Hepatocyte (in vitro differentiated cells): Measurements from ENCODE around the gene CYP4Z1. TPM values are rescaled to one million over a fixed set of nuclear protein-coding genes. Genes with fewer than 3 reads are reported as not detected.

Source experiments
- DNase-seq: peaks from one replicate; pipeline ENCODE4 v3.0.0-alpha.2; 2016; ENCODE audit warnings: low spot score
- H2AFZ ChIP-seq: fragments of 200-600 bp; sonication (generic); 2 replicates; pipeline ENCODE4 v1.6.0; 2016; ENCODE audit warnings: antibody characterized with exemption, mild to moderate bottlenecking
- H3K27ac ChIP-seq: fragments of 200-600 bp; sonication (generic); 2 replicates; pipeline ENCODE4 v1.5.1; 2016; ENCODE audit warnings: mild to moderate bottlenecking
- H3K27me3 ChIP-seq: fragments of 200-600 bp; sonication (generic); 2 replicates; pipeline ENCODE4 v1.6.1; 2016
- H3K36me3 ChIP-seq: fragments of 200-600 bp; sonication (generic); replicated peaks from 2 replicates; pipeline ENCODE4 v1.5.1; 2016; ENCODE audit warnings: low read depth; ENCODE audit not compliant: insufficient read depth
- H3K4me1 ChIP-seq: fragments of 200-600 bp; sonication (generic); 2 replicates; pipeline ENCODE4 v1.5.1; 2016; ENCODE audit warnings: mild to moderate bottlenecking, moderate library complexity; ENCODE audit not compliant: insufficient read depth
- H3K4me2 ChIP-seq: fragments of 200-600 bp; sonication (generic); 2 replicates; pipeline ENCODE4 v1.6.0; 2016
- H3K4me3 ChIP-seq: fragments of 200-600 bp; sonication (generic); 2 replicates; pipeline ENCODE4 v1.5.1; 2016; ENCODE audit warnings: mild to moderate bottlenecking
- H3K79me2 ChIP-seq: fragments of 200-600 bp; sonication (generic); 2 replicates; pipeline ENCODE4 v1.6.0; 2017; ENCODE audit warnings: mild to moderate bottlenecking
- H3K9me2 ChIP-seq: fragments of 200-600 bp; sonication (generic); replicated peaks from 2 replicates; pipeline ENCODE4 v1.6.0; 2017; ENCODE audit warnings: mild to moderate bottlenecking; ENCODE audit not compliant: insufficient read depth
- H3K9me3 ChIP-seq: fragments of 200-600 bp; sonication (generic); 2 replicates; pipeline ENCODE4 v1.5.1; 2016; ENCODE audit warnings: low read depth, mild to moderate bottlenecking
- H4K20me1 ChIP-seq: fragments of 200-600 bp; sonication (generic); 2 replicates; pipeline ENCODE4 v1.6.0; 2016; ENCODE audit warnings: mild to moderate bottlenecking; ENCODE audit not compliant: insufficient read depth, poor library complexity, severe bottlenecking
- EZH2 ChIP-seq: fragments of 200-600 bp; sonication (generic); IDR thresholded peaks from 2 replicates; pipeline ENCODE4 v1.6.1; 2016; ENCODE audit warnings: antibody characterized with exemption, mild to moderate bottlenecking, borderline replicate concordance
- EZH2phosphoT487 ChIP-seq: fragments of 200-600 bp; sonication (generic); IDR thresholded peaks from one replicate; pipeline ENCODE4 v1.6.1; 2018; ENCODE audit warnings: antibody characterized with exemption, mild to moderate bottlenecking, low read depth, moderate library complexity; ENCODE audit not compliant: unreplicated experiment, severe bottlenecking
- WGBS: methylation state at CpG from one replicate; pipeline ENCODE4 v1.1.6; 2016; ENCODE audit warnings: low lambda C conversion rate; ENCODE audit errors: missing lambda C conversion rate; 5-methylcytosine and 5-hydroxymethylcytosine counted together
- polyA plus RNA-seq: library from polyadenylated mRNA; unstranded; fragments of >200 nt; fragmentation: Nextera tagmentation; extraction: Ambion mirVana; gene quantifications from 2 replicates; pipeline ENCODE4 v1.2.1, GENCODE V29; 2016
- total RNA-seq: library from RNA; depleted of rRNA; stranded (reverse); fragments of >200 nt; gene quantifications from 2 replicates; pipeline ENCODE4 v1.2.3, GENCODE V29; 2014
- TF ChIP-seq, protein P1 (sequence below): fragments of 200-600 bp; sonication (generic); IDR thresholded peaks from 2 replicates; pipeline ENCODE4 v1.5.1; 2016; ENCODE audit warnings: antibody characterized with exemption, mild to moderate bottlenecking; ENCODE audit not compliant: poor library complexity

The CYP4Z1 gene, protein sequence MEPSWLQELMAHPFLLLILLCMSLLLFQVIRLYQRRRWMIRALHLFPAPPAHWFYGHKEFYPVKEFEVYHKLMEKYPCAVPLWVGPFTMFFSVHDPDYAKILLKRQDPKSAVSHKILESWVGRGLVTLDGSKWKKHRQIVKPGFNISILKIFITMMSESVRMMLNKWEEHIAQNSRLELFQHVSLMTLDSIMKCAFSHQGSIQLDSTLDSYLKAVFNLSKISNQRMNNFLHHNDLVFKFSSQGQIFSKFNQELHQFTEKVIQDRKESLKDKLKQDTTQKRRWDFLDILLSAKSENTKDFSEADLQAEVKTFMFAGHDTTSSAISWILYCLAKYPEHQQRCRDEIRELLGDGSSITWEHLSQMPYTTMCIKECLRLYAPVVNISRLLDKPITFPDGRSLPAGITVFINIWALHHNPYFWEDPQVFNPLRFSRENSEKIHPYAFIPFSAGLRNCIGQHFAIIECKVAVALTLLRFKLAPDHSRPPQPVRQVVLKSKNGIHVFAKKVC
- total RNA-seq, result 0.52 TPM in 1 of 2 replicates, not detected in the other
- 0.66 TPM in 1 of 2 replicates, not detected in the other for polyA plus RNA-seq

DNA sequence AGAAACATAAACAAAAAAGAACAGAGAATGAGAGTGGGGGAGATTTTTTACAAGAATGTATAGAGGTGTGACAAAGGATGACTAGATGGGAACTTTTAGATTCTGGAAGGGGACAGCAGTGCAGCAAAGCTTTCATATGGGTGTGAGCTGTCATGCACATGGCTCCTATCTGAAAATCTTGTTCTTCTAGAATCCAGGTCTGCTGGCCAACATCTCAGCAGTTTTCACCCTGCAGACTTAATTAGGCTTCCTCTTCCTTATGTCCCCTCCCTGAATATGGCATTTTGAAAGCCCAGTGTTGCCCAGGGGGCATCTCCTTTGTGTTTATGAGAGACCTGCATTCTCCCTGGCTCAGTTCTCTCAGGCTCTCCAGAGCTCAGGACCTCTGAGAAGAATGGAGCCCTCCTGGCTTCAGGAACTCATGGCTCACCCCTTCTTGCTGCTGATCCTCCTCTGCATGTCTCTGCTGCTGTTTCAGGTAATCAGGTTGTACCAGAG lies at the start of gene CYP4Z1:
Gene CYP4Z1, plus strand, starts transcription at position 135 of the 498 bp plus-strand sequence. Its CDS starts 260 bp downstream, at position 395.
- no peak within 1 kb of the TSS for H3K4me2 ChIP-seq
- no peaks in the 10 kb centered on the region for H4K20me1 ChIP-seq
- H3K9me3 ChIP-seq, result no peaks in the 10 kb centered on the region
- H3K4me3 ChIP-seq, result no peak within 1 kb of the TSS
- TF ChIP-seq, protein P1, sequence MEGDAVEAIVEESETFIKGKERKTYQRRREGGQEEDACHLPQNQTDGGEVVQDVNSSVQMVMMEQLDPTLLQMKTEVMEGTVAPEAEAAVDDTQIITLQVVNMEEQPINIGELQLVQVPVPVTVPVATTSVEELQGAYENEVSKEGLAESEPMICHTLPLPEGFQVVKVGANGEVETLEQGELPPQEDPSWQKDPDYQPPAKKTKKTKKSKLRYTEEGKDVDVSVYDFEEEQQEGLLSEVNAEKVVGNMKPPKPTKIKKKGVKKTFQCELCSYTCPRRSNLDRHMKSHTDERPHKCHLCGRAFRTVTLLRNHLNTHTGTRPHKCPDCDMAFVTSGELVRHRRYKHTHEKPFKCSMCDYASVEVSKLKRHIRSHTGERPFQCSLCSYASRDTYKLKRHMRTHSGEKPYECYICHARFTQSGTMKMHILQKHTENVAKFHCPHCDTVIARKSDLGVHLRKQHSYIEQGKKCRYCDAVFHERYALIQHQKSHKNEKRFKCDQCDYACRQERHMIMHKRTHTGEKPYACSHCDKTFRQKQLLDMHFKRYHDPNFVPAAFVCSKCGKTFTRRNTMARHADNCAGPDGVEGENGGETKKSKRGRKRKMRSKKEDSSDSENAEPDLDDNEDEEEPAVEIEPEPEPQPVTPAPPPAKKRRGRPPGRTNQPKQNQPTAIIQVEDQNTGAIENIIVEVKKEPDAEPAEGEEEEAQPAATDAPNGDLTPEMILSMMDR, result no peak
- TF ChIP-seq EZH2phosphoT487, result no peak
- TF ChIP-seq EZH2, result no peak
- H3K27me3 ChIP-seq, result no peaks in the 10 kb centered on the region
- H3K4me1 ChIP-seq, result no peaks in the 10 kb centered on the region
- no peaks in the 10 kb centered on the region for H3K36me3 ChIP-seq
- no peak within 1 kb of the TSS for H3K27ac ChIP-seq
- no peak for DNase-seq
- no peaks in the 10 kb centered on the region for H3K9me2 ChIP-seq
- H2AFZ ChIP-seq, result no peak within 1 kb of the TSS
- no peaks in the 10 kb centered on the region for H3K79me2 ChIP-seq

DNA sequence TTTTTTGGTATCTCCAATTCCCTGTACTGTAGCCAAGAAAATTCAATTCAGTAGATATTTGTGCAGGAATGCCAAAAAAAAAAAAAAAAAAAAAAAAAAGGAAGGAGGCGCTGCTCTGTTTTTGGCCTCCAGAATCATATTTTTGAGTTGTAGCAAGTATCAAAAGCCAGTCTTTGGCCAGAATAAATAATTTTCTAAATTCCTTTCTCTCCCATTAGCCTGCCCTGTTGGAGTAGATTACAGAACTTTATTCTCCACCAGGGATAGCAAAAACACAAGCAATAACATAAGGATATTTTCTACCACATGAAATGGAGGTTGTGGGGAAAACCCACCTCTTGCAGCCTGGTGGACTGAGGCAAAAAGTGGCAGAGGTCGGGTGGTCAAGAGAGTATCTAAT lies 46.0 kb upstream of the CYP4Z1 start:
- H3K27ac ChIP-seq, result no peak overlapping the region
- H2AFZ ChIP-seq, result no peak overlapping the region
- no peaks in the 10 kb centered on the region for H3K4me1 ChIP-seq
- H3K27me3 ChIP-seq, result peaks cover 33% of the 10 kb centered on the region
- H4K20me1 ChIP-seq, result no peaks in the 10 kb centered on the region
- no peaks in the 10 kb centered on the region for H3K9me2 ChIP-seq
- 89% methylated on average over 2 of the region's 2 CpGs for WGBS
- DNase-seq, result no peak
- H3K79me2 ChIP-seq, result no peaks in the 10 kb centered on the region
- no peak overlapping the region for H3K4me2 ChIP-seq
- H3K4me3 ChIP-seq, result no peak overlapping the region
- H3K36me3 ChIP-seq, result no peaks in the 10 kb centered on the region
- H3K9me3 ChIP-seq, result no peaks in the 10 kb centered on the region
- TF ChIP-seq, protein P1, result no peak
- no peak for TF ChIP-seq EZH2
- no peak for TF ChIP-seq EZH2phosphoT487

DNA sequence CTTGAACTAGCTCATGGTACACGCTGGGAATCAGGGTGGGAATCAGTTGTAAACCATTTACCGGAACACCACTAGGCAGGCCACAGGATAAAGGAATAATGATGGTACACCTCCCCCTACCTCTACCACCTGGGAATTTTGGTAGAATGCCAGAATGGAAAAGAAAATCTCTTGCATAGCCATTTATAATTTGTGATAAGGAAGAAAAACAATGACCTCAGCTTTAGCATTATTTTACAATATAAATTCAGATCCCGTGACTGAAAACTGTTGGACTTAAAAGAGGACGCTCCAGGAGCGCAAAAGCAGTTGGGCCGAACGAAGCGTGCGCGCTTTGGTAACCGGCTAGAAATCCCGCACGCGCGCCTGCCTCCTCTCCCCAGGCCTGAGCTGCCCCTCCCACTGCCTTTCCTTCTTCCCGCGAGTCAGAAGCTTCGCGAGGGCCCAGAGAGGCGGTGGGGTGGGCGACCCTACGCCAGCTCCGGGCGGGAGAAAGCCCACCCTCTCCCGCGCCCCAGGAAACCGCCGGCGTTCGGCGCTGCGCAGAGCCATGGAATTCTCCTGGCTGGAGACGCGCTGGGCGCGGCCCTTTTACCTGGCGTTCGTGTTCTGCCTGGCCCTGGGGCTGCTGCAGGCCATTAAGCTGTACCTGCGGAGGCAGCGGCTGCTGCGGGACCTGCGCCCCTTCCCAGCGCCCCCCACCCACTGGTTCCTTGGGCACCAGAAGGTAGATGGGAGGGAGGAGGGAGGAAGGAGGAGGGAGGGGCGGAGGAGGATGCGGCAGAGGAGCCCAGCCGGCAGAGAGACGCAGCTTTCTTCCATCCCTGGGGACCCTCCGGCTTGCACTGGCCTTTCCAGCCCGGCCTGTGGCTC lies 43.5 kb upstream of the CYP4Z1 start, which contains the start of gene CYP4X1:
Gene CYP4X1, plus strand, starts transcription at position 402 of the 873 bp plus-strand sequence. Its CDS starts 149 bp downstream, at position 551.
- H3K9me2 ChIP-seq, result no peaks in the 10 kb centered on the region
- no peaks in the 10 kb centered on the region for H3K79me2 ChIP-seq
- no peaks in the 10 kb centered on the region for H3K4me1 ChIP-seq
- DNase-seq, result peak; percentile 23
- H3K4me2 ChIP-seq, result peak within 1 kb of the TSS; percentile 93
- no peaks in the 10 kb centered on the region for H3K36me3 ChIP-seq
- no peaks in the 10 kb centered on the region for H4K20me1 ChIP-seq
- H3K27ac ChIP-seq, result no peak within 1 kb of the TSS
- TF ChIP-seq EZH2, result no peak
- TF ChIP-seq, protein P1, result no peak
- TF ChIP-seq EZH2phosphoT487, result no peak
- H3K27me3 ChIP-seq, result peaks cover 34% of the 10 kb centered on the region
- H3K4me3 ChIP-seq, result peak within 1 kb of the TSS; percentile 45
- peak within 1 kb of the TSS; percentile 49 for H2AFZ ChIP-seq
- 4% methylated on average over 35 of the region's 49 CpGs for WGBS
- H3K9me3 ChIP-seq, result no peaks in the 10 kb centered on the region
